ENCODE data around the gene PPP2R5C. TPM values are rescaled to one million over a fixed set of nuclear protein-coding genes. Genes with fewer than 3 reads are reported as not detected.

Gene PPP2R5C
- total and polyA plus RNA-seq, 2 of the 8 experiments (the other 6 are each of a cell fraction or from before 2014, with no cell fraction given) = 49.6 to 95.9 TPM

DNA sequence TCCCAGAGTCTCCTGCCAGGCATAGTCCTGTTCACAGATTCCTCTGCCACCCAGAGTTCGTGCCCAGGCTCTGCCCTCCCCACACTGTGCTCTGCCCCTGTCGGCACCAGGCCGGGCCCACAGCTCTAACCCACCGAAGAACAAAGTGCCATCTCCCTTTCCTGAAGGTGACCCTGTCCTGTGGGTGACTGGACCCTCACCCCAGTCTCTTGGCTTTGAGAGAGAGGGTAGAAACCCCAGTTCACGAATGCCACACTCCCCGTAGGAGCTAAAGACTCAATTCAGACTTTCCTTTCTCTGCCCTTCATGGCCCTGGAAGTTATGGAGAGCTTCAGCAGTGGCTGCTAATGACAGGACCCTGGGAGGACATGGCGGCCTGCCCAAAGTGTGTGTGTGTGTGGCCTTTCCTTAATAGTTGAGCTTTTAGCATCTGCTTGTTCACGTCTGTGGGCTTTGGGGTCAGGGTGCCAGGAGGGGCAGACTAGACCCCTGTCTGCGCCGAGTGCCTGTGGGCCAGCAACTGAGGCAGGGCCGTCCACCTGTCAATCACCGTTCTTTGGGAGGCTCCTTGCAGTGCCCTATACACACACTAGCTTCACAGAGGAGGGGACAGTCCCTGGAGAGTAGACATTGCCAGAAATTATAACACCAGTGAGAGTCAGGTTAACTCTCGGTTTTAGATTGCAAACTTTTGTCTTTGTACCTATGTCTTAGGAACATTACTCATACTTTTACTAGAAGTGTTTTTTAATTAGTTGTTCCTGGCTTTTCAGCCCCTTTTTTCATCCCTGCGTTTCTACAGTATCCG lies 118.2 kb downstream of the PPP2R5C start:
- Histone ChIP-seq H3K23me2 (ENCODE audit: low read depth, low read length) (no peaks in the 10 kb centered on the region), H3K9ac (replicated peaks in 1 of 4; ENCODE audit: extremely low read depth in 1 of 4, low read depth in 3 of 4, low read length in 3 of 4) (no peak overlapping the region), H3K36me3 (ENCODE audit: control insufficient read depth in 2 of 4, insufficient read depth in 4 of 4, low read length in 3 of 4) (peaks cover 0 to 4% (median 1%) of the 10 kb centered on the region in 4 experiments; a peak in 4 of 8 replicates), H3K79me1 (ENCODE audit: low read depth, low read length) (peaks cover 2% of the 10 kb centered on the region; the same call in 1 of the 2 replicates), H3K9me3 (ENCODE audit: insufficient read depth in 2 of 2, low read depth in 1 of 2, low read length in 1 of 2) (no peaks in the 10 kb centered on the region), H2BK5ac (ENCODE audit: low read depth, low read length) (no peak overlapping the region), H3K56ac (replicated peaks; ENCODE audit: insufficient read length, low read depth, low read length) (no peak overlapping the region), H3K4me2 (ENCODE audit: insufficient read depth in 1 of 2, low read depth in 2 of 2, low read length in 2 of 2) (no peak overlapping the region), H3K18ac (ENCODE audit: extremely low read depth, low read length) (no peak overlapping the region), H2BK15ac (ENCODE audit: low read length) (no peak overlapping the region), H3K14ac (ENCODE audit: insufficient read length) (no peak overlapping the region), H4K5ac (ENCODE audit: insufficient read length, low read depth, low read length) (no peak overlapping the region), H3K4me3 (ENCODE audit: extremely low read depth in 1 of 4, insufficient read depth in 2 of 4, low read depth in 3 of 4, low read length in 4 of 4) (no peak overlapping the region), H4K20me1 (replicated peaks in 1 of 2; ENCODE audit: control insufficient read depth in 1 of 2, insufficient read depth in 2 of 2, low read length in 2 of 2) (peaks cover 0 to 6% of the 10 kb centered on the region in 2 experiments), H2AK5ac (ENCODE audit: low read depth, low read length) (no peak overlapping the region), H3K27me3 (replicated peaks in 1 of 4; ENCODE audit: control insufficient read depth in 3 of 4, extremely low read depth in 1 of 4, insufficient read depth in 3 of 4, low read length in 3 of 4) (no peaks in the 10 kb centered on the region), H2AFZ (ENCODE audit: low read length) (no peak overlapping the region), H3K79me2 (ENCODE audit: control insufficient read depth in 1 of 2, insufficient read depth in 2 of 2, low read length in 2 of 2) (peaks cover 0 to 7% of the 10 kb centered on the region in 2 experiments; a peak in 1 of 4 replicates), H3K4me1 (replicated peaks in 1 of 4; ENCODE audit: control insufficient read depth in 3 of 4, insufficient read depth in 4 of 4, low read length in 3 of 4) (no peaks in the 10 kb centered on the region), H4K91ac (replicated peaks; ENCODE audit: insufficient read length, low read length) (no peak overlapping the region), H2BK20ac (ENCODE audit: low read length) (no peak overlapping the region), H4K8ac (ENCODE audit: extremely low read depth, insufficient read depth, low read length) (no peak overlapping the region), H3K27ac (ENCODE audit: low read depth, low read length) (peak overlapping the region; percentile 33; the same call in 1 of the 2 replicates), H3K23ac (ENCODE audit: insufficient read length) (no peak overlapping the region), H3K4ac (replicated peaks; ENCODE audit: insufficient read length, low read depth, low read length) (no peak overlapping the region), H2BK120ac (replicated peaks; ENCODE audit: low read depth, low read length) (no peak overlapping the region), H2BK12ac (ENCODE audit: low read depth, low read length) (no peak overlapping the region)
- CTCF ChIA-PET (ENCODE audit: partially characterized antibody) = interaction anchor here (1.3 to 2.1 kb wide), 3 partner anchors 12 to 109 kb away, joined by 3 to 7 read pairs (median 4); no protein-coding TSS in a partner anchor
- POLR2A ChIA-PET (ENCODE audit: partially characterized antibody) = no interaction called here
- 90% methylated on average over 15 of the region's 15 CpGs; no CpG with 5 or more reads in 1 of the 2 experiments for WGBS, 2 experiments (ENCODE audit: extremely low coverage in 1 of 2, insufficient coverage in 1 of 2, insufficient read length in 1 of 2, insufficient replicate concordance in 2 of 2, low coverage in 1 of 2, low lambda C conversion rate in 2 of 2, missing lambda C conversion rate in 1 of 2)
- no peak for DNase-seq (ENCODE audit: low read depth in 1 of 2, low spot score in 2 of 2)
- FAIRE-seq = no peak
- no peak for TF ChIP-seq KDM4A (IDR thresholded peaks at IDR 0.05; ENCODE audit: low read depth, low read length, severe bottlenecking)
- TF ChIP-seq CHD1 (IDR thresholded peaks at IDR 0.05; ENCODE audit: low read depth, low read length) = no peak
- TF ChIP-seq GABPA (IDR thresholded peaks at IDR 0.05; ENCODE audit: borderline replicate concordance, insufficient read depth, low read length) = no peak
- no peak for TF ChIP-seq GTF2F1 (IDR thresholded peaks at IDR 0.05; ENCODE audit: borderline replicate concordance, low read depth, low read length)
- no peak for TF ChIP-seq RXRA (IDR thresholded peaks at IDR 0.05; ENCODE audit: insufficient read depth, low read depth, low read length)
- no peak for TF ChIP-seq RFX5 (IDR thresholded peaks at IDR 0.05; ENCODE audit: borderline replicate concordance, low read depth, low read length)
- TF ChIP-seq CREB1 (IDR thresholded peaks at IDR 0.05) = no peak
- TF ChIP-seq EGR1 (IDR thresholded peaks at IDR 0.05; ENCODE audit: borderline replicate concordance, low read depth, low read length) = no peak
- no peak for TF ChIP-seq SIN3A (conservative IDR thresholded peaks at IDR 0.05 in 1 of 2, IDR thresholded peaks at IDR 0.05 in 1 of 2; ENCODE audit: low read depth in 1 of 2, low read length in 2 of 2)
- TF ChIP-seq CTBP2 (IDR thresholded peaks at IDR 0.05; ENCODE audit: borderline replicate concordance, insufficient read depth, insufficient read length, low read length) = no peak
- TF ChIP-seq, protein P1, sequence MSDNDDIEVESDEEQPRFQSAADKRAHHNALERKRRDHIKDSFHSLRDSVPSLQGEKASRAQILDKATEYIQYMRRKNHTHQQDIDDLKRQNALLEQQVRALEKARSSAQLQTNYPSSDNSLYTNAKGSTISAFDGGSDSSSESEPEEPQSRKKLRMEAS (IDR thresholded peaks at IDR 0.05) = no peak
